ENCODE results near the gene ABCC8.

The ABCC8 gene

GRCh38 chr11:17388609-17389210 lies 87.9 kb downstream of the ABCC8 start, which contains the start of gene KCNJ11 (continued):
- no peak for TF ChIP-seq ZNF248 (tag by site-specific recombination; IDR thresholded peaks at IDR 0.05)
- peak; percentile 11; the same call in 1 of the 2 replicates for TF ChIP-seq SP2 (tag by site-specific recombination; IDR thresholded peaks at IDR 0.05)
- TF ChIP-seq ZNF398 (tag by site-specific recombination; IDR thresholded peaks at IDR 0.05), result peak; percentile 76
- TF ChIP-seq, protein P1, sequence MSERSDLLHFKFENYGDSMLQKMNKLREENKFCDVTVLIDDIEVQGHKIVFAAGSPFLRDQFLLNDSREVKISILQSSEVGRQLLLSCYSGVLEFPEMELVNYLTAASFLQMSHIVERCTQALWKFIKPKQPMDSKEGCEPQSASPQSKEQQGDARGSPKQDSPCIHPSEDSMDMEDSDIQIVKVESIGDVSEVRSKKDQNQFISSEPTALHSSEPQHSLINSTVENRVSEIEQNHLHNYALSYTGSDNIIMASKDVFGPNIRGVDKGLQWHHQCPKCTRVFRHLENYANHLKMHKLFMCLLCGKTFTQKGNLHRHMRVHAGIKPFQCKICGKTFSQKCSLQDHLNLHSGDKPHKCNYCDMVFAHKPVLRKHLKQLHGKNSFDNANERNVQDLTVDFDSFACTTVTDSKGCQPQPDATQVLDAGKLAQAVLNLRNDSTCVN (tag by site-specific recombination; optimal IDR thresholded peaks at IDR 0.05), result peak; percentile 49
- peak; percentile 11; the same call in 1 of the 2 replicates for TF ChIP-seq ZNF335 (tag by site-specific recombination; conservative IDR thresholded peaks at IDR 0.05)
- TF ChIP-seq ZFHX2 (tag by site-specific recombination; conservative IDR thresholded peaks at IDR 0.05), result peak; percentile 62
- TF ChIP-seq ZNF510 (tag by site-specific recombination; IDR thresholded peaks at IDR 0.05; ENCODE audit: insufficient replicate concordance), result no peak
- TF ChIP-seq EGR2 (tag by site-specific recombination; IDR thresholded peaks at IDR 0.05; ENCODE audit: low read depth), result peak; percentile 72

DNA sequence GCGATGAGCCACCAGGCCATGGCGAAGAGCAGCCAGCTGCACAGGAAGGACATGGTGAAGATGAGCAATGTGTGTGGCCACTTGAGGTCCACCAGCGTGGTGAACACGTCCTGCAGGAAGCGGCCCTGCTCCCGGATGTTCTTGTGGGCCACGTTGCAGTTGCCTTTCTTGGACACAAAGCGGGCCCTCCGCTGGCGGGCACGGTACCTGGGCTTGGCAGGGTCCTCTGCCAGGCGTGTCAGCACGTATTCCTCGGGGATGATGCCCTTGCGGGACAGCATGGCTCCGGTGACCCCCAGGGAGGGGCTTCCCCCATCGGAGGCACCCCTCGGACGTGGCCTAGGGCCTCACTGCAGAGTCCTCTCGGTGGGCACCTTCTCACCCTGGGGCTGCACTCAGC lies 88.8 kb downstream of the ABCC8 start:
- peaks cover 0 to 8% of the 10 kb centered on the region in 2 experiments; a peak in 1 of 3 replicates for H3K36me3 ChIP-seq (ENCODE audit: control insufficient read depth in 2 of 2, insufficient read depth in 1 of 2, low read length in 2 of 2)
- no peak overlapping the region for H3K4me3 ChIP-seq (ENCODE audit: low read depth, low read length)
- no peaks in the 10 kb centered on the region for H3K9me3 ChIP-seq (ENCODE audit: control insufficient read depth, insufficient read depth, low read depth, low read length)
- ChIA-PET CTCF (interaction anchor here (1.3 to 12.3 kb wide), 3 partner anchors 18 to 141 kb away, joined by 7 to 318 read pairs (median 192); no protein-coding TSS in a partner anchor), POLR2A (interaction anchor here (1.3 kb wide), 1 partner anchor 140 kb away, joined by 6 read pairs; no protein-coding TSS in a partner anchor)
- H3K27ac ChIP-seq (ENCODE audit: extremely low read depth, low read depth, low read length), result no peak overlapping the region
- H3K4me1 ChIP-seq (ENCODE audit: control insufficient read depth, insufficient read depth, low read length), result no peaks in the 10 kb centered on the region
- TF ChIP-seq MZF1 (tag by site-specific recombination; IDR thresholded peaks at IDR 0.05; ENCODE audit: borderline replicate concordance) (no peak), TRIM28 (IDR thresholded peaks at IDR 0.05; ENCODE audit: borderline replicate concordance, low read length) (no peak), GLIS2 (tag by site-specific recombination; IDR thresholded peaks at IDR 0.05) (0 out of 2 replicates have a peak, but pooled peaks have one; percentile 35), ZNF626 (tag by site-specific recombination; IDR thresholded peaks at IDR 0.05) (no peak), ZNF664 (tag by site-specific recombination; IDR thresholded peaks at IDR 0.05) (no peak)

DNA sequence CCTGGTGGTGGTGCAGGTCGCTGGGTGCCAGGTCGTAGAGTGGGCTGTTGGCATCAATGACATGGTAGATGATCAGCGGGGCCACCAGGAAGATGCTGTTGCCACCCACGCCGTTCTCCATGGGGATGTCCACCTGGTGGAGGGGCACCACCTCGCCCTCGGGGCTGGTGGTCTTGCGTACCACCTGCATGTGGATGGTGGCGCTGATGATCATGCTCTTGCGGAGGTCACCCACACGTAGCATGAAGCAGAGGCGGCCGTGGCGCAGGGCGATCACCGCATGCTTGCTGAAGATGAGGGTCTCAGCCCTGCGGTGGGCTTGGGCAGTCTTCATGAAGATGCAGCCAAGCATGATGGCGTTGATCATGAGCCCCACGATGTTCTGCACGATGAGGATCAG lies 89.4 kb downstream of the ABCC8 start:
- Histone ChIP-seq H3K27ac (ENCODE audit: extremely low read depth, low read depth, low read length) (no peak overlapping the region), H3K9me3 (ENCODE audit: control insufficient read depth, insufficient read depth, low read depth, low read length) (no peaks in the 10 kb centered on the region), H3K4me1 (ENCODE audit: control insufficient read depth, insufficient read depth, low read length) (no peaks in the 10 kb centered on the region), H3K36me3 (ENCODE audit: control insufficient read depth in 2 of 2, insufficient read depth in 1 of 2, low read length in 2 of 2) (peaks cover 0 to 8% of the 10 kb centered on the region in 2 experiments; a peak in 1 of 3 replicates), H3K4me3 (ENCODE audit: low read depth, low read length) (no peak overlapping the region)
- no peak for TF ChIP-seq REPIN1 (tag by site-specific recombination; IDR thresholded peaks at IDR 0.05; ENCODE audit: low read depth)
- TF ChIP-seq, protein P2, sequence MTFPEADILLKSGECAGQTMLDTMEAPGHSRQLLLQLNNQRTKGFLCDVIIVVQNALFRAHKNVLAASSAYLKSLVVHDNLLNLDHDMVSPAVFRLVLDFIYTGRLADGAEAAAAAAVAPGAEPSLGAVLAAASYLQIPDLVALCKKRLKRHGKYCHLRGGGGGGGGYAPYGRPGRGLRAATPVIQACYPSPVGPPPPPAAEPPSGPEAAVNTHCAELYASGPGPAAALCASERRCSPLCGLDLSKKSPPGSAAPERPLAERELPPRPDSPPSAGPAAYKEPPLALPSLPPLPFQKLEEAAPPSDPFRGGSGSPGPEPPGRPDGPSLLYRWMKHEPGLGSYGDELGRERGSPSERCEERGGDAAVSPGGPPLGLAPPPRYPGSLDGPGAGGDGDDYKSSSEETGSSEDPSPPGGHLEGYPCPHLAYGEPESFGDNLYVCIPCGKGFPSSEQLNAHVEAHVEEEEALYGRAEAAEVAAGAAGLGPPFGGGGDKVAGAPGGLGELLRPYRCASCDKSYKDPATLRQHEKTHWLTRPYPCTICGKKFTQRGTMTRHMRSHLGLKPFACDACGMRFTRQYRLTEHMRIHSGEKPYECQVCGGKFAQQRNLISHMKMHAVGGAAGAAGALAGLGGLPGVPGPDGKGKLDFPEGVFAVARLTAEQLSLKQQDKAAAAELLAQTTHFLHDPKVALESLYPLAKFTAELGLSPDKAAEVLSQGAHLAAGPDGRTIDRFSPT (tag by site-specific recombination; IDR thresholded peaks at IDR 0.05), result peak; percentile 25; the same call in 1 of the 2 replicates
- POLR2A ChIA-PET, result interaction anchor here (1.0 to 1.2 kb wide), 3 partner anchors 58 to 141 kb away, joined by 3 read pairs; no protein-coding TSS in a partner anchor
- CTCF ChIA-PET, result interaction anchor here (0.7 to 12.3 kb wide), 14 partner anchors 9 to 211 kb away, joined by 3 to 318 read pairs (median 4); no protein-coding TSS in a partner anchor
